ENCODE data around the gene EIF3A. TPM values are rescaled to one million over a fixed set of nuclear protein-coding genes. Genes with fewer than 3 reads are reported as not detected.
A peak's percentile ranks its signal among the peaks of the same experiment; 100 is the strongest.

EIF3A gene
- total RNA-seq, 4 donors from 2014 or later = 119 to 228 (median 158) TPM

DNA sequence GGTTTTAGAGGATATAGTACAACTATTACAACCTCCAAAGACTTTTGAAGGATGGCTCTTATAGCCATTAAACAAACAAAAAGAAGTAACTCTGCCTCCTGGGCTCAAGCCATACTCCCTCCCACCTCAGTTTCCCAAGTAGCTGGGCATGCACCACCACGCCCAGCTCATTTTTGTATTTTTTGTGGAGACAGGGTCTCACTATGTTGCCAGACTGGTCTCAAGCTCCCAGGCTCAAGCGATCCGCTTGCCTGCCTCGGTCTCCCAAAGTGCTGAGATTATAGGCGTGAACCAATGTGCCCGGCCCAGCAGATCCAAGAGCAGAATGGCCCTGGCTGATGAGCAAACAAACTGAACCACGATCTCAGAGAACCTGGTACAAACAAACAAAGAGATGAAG, 35.1 kb downstream of the EIF3A start:
- ATAC-seq (ENCODE audit: low FRiP score) (no peak), DNase-seq (ENCODE audit: low spot score) (no peak)
- TF ChIP-seq, protein P1, sequence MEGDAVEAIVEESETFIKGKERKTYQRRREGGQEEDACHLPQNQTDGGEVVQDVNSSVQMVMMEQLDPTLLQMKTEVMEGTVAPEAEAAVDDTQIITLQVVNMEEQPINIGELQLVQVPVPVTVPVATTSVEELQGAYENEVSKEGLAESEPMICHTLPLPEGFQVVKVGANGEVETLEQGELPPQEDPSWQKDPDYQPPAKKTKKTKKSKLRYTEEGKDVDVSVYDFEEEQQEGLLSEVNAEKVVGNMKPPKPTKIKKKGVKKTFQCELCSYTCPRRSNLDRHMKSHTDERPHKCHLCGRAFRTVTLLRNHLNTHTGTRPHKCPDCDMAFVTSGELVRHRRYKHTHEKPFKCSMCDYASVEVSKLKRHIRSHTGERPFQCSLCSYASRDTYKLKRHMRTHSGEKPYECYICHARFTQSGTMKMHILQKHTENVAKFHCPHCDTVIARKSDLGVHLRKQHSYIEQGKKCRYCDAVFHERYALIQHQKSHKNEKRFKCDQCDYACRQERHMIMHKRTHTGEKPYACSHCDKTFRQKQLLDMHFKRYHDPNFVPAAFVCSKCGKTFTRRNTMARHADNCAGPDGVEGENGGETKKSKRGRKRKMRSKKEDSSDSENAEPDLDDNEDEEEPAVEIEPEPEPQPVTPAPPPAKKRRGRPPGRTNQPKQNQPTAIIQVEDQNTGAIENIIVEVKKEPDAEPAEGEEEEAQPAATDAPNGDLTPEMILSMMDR (IDR thresholded peaks at IDR 0.05) = no peak

DNA sequence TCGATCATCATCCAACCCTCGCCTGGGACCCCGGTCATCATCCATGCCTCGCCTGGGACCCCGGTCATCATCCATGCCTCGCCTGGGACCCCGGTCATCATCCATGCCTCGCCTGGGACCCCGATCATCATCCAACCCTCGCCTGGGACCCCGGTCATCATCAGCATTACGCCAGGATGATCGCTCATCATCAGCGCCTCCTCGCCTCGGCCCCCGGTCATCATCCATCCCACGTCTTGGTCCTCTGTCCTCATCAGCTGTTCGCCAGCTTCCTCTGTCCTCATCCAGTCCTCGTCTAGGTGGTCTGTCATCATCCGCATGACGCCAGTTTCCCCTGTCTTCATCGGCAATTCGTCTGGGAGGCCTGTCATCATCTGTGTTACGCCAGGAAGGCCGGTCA, 38.4 kb downstream of the EIF3A start:
- no peak for ATAC-seq (ENCODE audit: low FRiP score)
- TF ChIP-seq, protein P1 (IDR thresholded peaks at IDR 0.05) = no peak
- DNase-seq (ENCODE audit: low spot score) = no peak

DNA sequence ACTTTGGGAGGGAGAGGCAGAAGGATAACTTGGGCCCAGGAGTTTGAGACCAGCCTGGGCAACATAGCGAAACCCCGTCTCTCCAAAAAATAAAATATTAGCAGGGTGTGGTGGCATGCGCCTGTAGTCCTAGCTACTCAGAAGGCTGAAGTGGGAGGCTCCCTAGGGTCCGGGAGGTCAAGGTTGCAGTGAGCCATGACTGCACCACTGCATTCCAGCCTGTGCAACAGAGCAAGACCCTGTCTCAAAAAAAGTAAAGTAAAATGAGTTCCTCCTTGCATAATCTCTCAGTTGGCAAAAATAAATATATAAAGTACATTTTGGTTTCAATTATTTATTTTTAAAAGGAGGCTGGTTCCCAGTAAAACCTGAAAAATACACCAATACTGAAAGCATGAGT, 39.3 kb downstream of the EIF3A start:
- TF ChIP-seq, protein P1 (IDR thresholded peaks at IDR 0.05) = no peak
- no peak for ATAC-seq (ENCODE audit: low FRiP score)
- DNase-seq (ENCODE audit: low spot score) = no peak

DNA sequence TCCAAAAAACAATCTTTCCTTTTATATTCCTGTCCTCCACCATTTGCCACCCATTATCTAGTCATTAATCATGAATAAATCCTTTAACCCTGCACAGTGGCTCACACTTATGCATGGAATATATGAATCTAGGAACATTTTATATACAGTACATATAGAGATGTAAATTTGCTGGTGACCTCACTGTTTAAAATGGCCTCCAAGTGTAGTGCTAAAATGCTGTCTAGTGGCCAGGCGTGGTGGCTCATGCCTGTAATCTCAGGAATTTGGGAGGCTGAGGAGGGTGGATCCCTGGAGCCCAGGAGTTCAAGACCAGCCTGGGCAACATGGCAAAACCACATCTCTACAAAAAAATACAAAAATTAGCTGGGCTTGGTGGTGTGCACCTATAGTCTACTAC, 41.5 kb downstream of the EIF3A start:
- ATAC-seq (ENCODE audit: low FRiP score) (no peak), DNase-seq (ENCODE audit: low spot score) (no peak)
- TF ChIP-seq, protein P1 (IDR thresholded peaks at IDR 0.05) = no peak

DNA sequence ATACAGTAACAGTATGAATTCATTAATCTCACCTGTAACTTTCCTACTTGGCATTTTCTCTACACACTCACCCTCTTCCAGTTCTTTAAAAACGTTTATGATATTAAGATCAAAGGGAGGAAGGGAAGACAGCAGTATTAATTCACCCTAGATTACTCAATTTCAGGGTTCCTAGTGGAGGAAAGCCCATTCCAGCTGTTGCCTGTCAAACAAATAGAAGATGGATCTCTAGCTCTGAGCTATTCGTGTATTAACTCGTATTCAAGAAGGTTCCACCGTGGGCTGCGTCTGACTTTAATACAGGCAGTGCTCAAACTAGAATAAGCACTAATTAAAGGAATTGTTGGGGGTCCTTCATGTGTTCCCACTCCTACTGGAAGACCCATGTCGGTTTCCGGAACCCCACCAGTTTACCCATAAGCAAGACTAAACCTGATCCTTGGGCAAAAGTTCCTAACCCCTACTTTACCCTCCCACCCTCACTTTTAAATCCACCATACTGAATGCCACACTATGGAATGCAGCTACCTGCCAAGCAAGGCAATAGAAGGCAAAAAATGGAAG, 49.0 kb downstream of the EIF3A start:
- TF ChIP-seq, protein P1 (IDR thresholded peaks at IDR 0.05) = no peak
- no peak for DNase-seq (ENCODE audit: low spot score)
- ATAC-seq (ENCODE audit: low FRiP score) = no peak

DNA sequence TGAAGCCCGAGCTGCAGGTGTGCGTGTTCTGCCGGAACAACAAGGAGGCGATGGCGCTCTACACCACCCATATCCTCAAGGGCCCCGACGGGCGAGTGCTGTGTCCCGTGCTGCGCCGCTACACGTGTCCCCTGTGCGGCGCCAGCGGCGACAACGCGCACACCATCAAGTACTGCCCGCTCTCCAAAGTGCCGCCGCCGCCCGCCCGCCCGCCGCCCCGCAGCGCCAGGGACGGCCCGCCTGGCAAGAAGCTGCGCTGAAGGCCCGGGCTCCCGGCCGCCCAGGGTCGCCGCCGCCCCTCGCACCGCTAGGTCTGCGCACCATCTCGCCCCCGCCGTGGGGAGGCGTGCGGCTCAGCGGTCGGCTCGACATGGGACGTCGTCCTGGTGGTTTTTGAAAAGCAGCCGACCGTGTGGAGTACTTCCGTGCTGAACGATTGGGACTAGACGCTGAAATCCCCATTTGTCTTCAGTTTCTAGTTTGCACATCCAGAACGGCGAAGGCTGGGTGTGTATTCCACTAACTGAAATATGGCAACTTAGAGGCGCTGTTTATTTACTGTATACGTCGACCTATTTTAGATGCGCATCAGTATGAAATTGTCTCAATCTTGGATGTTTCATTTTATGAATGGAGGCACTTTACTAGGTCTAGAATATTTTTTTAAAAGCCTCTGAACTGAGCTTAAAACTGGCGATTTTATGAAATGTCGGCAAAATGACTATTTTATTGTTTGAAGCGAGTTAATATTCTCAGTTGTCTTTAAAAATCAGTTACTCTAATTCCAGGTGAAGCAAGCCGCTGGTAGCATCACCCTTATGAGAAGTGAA, 50.0 kb downstream of the EIF3A start:
- ATAC-seq (ENCODE audit: low FRiP score) (peak; percentile 18), DNase-seq (ENCODE audit: low spot score) (no peak)
- TF ChIP-seq, protein P1 (IDR thresholded peaks at IDR 0.05) = no peak
